ENCODE results near the gene F12. TPM values are rescaled to one million over a fixed set of nuclear protein-coding genes. Genes with fewer than 3 reads are reported as not detected.
A peak's percentile ranks its signal among the peaks of the same experiment; 100 is the strongest.

The F12 gene
- polyA plus RNA-seq, 1 of the 3 experiments (the other 2 are of a cell fraction) = 4.3 TPM

- ChIA-PET POLR2A (interaction anchor here (0.8 to 6.1 kb wide), 9 partner anchors 8 to 55 kb away, joined by 3 to 46 read pairs (median 4); partner anchors contain the start of gene GRK6), CTCF (interaction anchor here (0.7 to 15.5 kb wide), 10 partner anchors 8 to 127 kb away, joined by 3 to 318 read pairs (median 4); partner anchors contain the start of genes GRK6, PDLIM7 and PFN3)
- 0 out of 2 replicates have a peak, but pooled peaks cover 9% of the 10 kb centered on the region for H4K20me1 ChIP-seq (ENCODE audit: insufficient read depth)
- H3K9me3 ChIP-seq = no peaks in the 10 kb centered on the region
- peaks cover 23 to 37% of the 10 kb centered on the region in 2 experiments for H3K4me1 ChIP-seq (ENCODE audit: control insufficient read depth in 1 of 2, insufficient read depth in 2 of 2, low read depth in 1 of 2, low read length in 1 of 2)
- peaks cover 23% of the 10 kb centered on the region for H3K79me2 ChIP-seq (ENCODE audit: insufficient read depth)
- TF ChIP-seq FOXJ3 (CRISPR knock-in tag; IDR thresholded peaks at IDR 0.05) (no peak), RCOR1 (IDR thresholded peaks at IDR 0.05; ENCODE audit: low read length) (no peak), GABPA (IDR thresholded peaks at IDR 0.05; ENCODE audit: low read depth) (no peak), TEAD4 (IDR thresholded peaks at IDR 0.05; ENCODE audit: borderline replicate concordance, insufficient read depth) (no peak), RAD21 (IDR thresholded peaks at IDR 0.05; ENCODE audit: low read length) (no peak), EP300 (IDR thresholded peaks at IDR 0.05; ENCODE audit: borderline replicate concordance in 1 of 2, low read depth in 1 of 2, low read length in 1 of 2) (no peak), JUND (IDR thresholded peaks at IDR 0.05) (no peak), TAF1 (IDR thresholded peaks at IDR 0.05; ENCODE audit: borderline replicate concordance, low read depth, low read length) (no peak), MAX (IDR thresholded peaks at IDR 0.05; ENCODE audit: low read depth) (no peak)
- TF ChIP-seq, protein P1, sequence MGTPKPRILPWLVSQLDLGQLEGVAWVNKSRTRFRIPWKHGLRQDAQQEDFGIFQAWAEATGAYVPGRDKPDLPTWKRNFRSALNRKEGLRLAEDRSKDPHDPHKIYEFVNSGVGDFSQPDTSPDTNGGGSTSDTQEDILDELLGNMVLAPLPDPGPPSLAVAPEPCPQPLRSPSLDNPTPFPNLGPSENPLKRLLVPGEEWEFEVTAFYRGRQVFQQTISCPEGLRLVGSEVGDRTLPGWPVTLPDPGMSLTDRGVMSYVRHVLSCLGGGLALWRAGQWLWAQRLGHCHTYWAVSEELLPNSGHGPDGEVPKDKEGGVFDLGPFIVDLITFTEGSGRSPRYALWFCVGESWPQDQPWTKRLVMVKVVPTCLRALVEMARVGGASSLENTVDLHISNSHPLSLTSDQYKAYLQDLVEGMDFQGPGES (IDR thresholded peaks at IDR 0.05; ENCODE audit: low read depth, low read length) = no peak
- WGBS (ENCODE audit: low lambda C conversion rate) = 95% methylated on average over 10 of the region's 10 CpGs
- no peaks in the 10 kb centered on the region for H3K27me3 ChIP-seq (ENCODE audit: insufficient read depth)
- H3K4me3 ChIP-seq (ENCODE audit: low read depth in 2 of 2, low read length in 1 of 2) = no peak overlapping the region
- no peaks in the 10 kb centered on the region for H3K9me2 ChIP-seq
- DNase-seq = no peak
- H3K9ac ChIP-seq = peak overlapping the region; percentile 92; the same call in 1 of the 2 replicates
- H3K4me2 ChIP-seq = peak overlapping the region; percentile 86; the same call in 1 of the 2 replicates
- H2AFZ ChIP-seq (ENCODE audit: low read depth) = no peak overlapping the region
- peaks cover 21% of the 10 kb centered on the region for H3F3A ChIP-seq (replicated peaks; ENCODE audit: insufficient read depth)
- no peak overlapping the region; a peak in 1 of 4 replicates for H3K27ac ChIP-seq (ENCODE audit: low read depth in 2 of 2, low read length in 1 of 2)
- peaks cover 5 to 13% of the 10 kb centered on the region in 2 experiments for H3K36me3 ChIP-seq (replicated peaks in 1 of 2; ENCODE audit: control insufficient read depth in 1 of 2, insufficient read depth in 2 of 2, low read length in 1 of 2)
Observed at GRCh38 chr5:177445052-177445916, 35.9 kb upstream of the F12 start.

GRCh38 chr5:177444106-177445051 lies 35.0 kb upstream of the F12 start:
- peaks cover 23% of the 10 kb centered on the region for H3K79me2 ChIP-seq (ENCODE audit: insufficient read depth)
- no peaks in the 10 kb centered on the region for H3K27me3 ChIP-seq (ENCODE audit: insufficient read depth)
- peaks cover 5 to 13% of the 10 kb centered on the region in 2 experiments for H3K36me3 ChIP-seq (replicated peaks in 1 of 2; ENCODE audit: control insufficient read depth in 1 of 2, insufficient read depth in 2 of 2, low read length in 1 of 2)
- DNase-seq = no peak
- no peak overlapping the region; a peak in 1 of 4 replicates for H3K27ac ChIP-seq (ENCODE audit: low read depth in 2 of 2, low read length in 1 of 2)
- H2AFZ ChIP-seq (ENCODE audit: low read depth) = no peak overlapping the region
- CTCF ChIA-PET = interaction anchor here (0.8 to 15.5 kb wide), 8 partner anchors 11 to 75 kb away, joined by 3 to 318 read pairs (median 44); partner anchors contain the start of genes GRK6, PDLIM7 and PFN3
- no peak overlapping the region for H3K9ac ChIP-seq
- no peak overlapping the region for H3K4me2 ChIP-seq
- H3K4me3 ChIP-seq (ENCODE audit: low read depth in 2 of 2, low read length in 1 of 2) = no peak overlapping the region
- H3K4me1 ChIP-seq (ENCODE audit: control insufficient read depth in 1 of 2, insufficient read depth in 2 of 2, low read depth in 1 of 2, low read length in 1 of 2) = peaks cover 21 to 33% of the 10 kb centered on the region in 2 experiments
- POLR2A ChIA-PET = interaction anchor here (1.1 to 6.1 kb wide), 4 partner anchors 8 to 41 kb away, joined by 4 to 46 read pairs (median 6); no protein-coding TSS in a partner anchor
- H3F3A ChIP-seq (replicated peaks; ENCODE audit: insufficient read depth) = peaks cover 21% of the 10 kb centered on the region
- H3K9me2 ChIP-seq = no peaks in the 10 kb centered on the region
- H3K9me3 ChIP-seq = no peaks in the 10 kb centered on the region
- WGBS (ENCODE audit: low lambda C conversion rate) = 97% methylated on average over 7 of the region's 7 CpGs
- 0 out of 2 replicates have a peak, but pooled peaks cover 9% of the 10 kb centered on the region for H4K20me1 ChIP-seq (ENCODE audit: insufficient read depth)
- TF ChIP-seq RXRA (IDR thresholded peaks at IDR 0.05; ENCODE audit: borderline replicate concordance, low read depth) = no peak
- TF ChIP-seq, protein P2, sequence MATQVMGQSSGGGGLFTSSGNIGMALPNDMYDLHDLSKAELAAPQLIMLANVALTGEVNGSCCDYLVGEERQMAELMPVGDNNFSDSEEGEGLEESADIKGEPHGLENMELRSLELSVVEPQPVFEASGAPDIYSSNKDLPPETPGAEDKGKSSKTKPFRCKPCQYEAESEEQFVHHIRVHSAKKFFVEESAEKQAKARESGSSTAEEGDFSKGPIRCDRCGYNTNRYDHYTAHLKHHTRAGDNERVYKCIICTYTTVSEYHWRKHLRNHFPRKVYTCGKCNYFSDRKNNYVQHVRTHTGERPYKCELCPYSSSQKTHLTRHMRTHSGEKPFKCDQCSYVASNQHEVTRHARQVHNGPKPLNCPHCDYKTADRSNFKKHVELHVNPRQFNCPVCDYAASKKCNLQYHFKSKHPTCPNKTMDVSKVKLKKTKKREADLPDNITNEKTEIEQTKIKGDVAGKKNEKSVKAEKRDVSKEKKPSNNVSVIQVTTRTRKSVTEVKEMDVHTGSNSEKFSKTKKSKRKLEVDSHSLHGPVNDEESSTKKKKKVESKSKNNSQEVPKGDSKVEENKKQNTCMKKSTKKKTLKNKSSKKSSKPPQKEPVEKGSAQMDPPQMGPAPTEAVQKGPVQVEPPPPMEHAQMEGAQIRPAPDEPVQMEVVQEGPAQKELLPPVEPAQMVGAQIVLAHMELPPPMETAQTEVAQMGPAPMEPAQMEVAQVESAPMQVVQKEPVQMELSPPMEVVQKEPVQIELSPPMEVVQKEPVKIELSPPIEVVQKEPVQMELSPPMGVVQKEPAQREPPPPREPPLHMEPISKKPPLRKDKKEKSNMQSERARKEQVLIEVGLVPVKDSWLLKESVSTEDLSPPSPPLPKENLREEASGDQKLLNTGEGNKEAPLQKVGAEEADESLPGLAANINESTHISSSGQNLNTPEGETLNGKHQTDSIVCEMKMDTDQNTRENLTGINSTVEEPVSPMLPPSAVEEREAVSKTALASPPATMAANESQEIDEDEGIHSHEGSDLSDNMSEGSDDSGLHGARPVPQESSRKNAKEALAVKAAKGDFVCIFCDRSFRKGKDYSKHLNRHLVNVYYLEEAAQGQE (IDR thresholded peaks at IDR 0.05; ENCODE audit: low read depth, low read length) = no peak
- TF ChIP-seq ELF1 (IDR thresholded peaks at IDR 0.05) = no peak
- TF ChIP-seq EP300 (IDR thresholded peaks at IDR 0.05; ENCODE audit: borderline replicate concordance in 1 of 2, low read depth in 1 of 2, low read length in 1 of 2) = no peak
- TF ChIP-seq TAF1 (IDR thresholded peaks at IDR 0.05; ENCODE audit: borderline replicate concordance, low read depth, low read length) = no peak
- no peak for TF ChIP-seq RCOR1 (IDR thresholded peaks at IDR 0.05; ENCODE audit: low read length)
- TF ChIP-seq, protein P1 (IDR thresholded peaks at IDR 0.05; ENCODE audit: low read depth, low read length) = no peak
- no peak for TF ChIP-seq RFX5 (IDR thresholded peaks at IDR 0.05; ENCODE audit: low read length)
- no peak for TF ChIP-seq SMC3 (IDR thresholded peaks at IDR 0.05; ENCODE audit: low read depth, low read length)
- TF ChIP-seq RAD21 (IDR thresholded peaks at IDR 0.05; ENCODE audit: low read length) = no peak
- TF ChIP-seq GATA2 (CRISPR knock-in tag; IDR thresholded peaks at IDR 0.05) = no peak
